Keratinocyte (primary cell): ENCODE data around the gene UBA6. TPM values are rescaled to one million over a fixed set of nuclear protein-coding genes. Genes with fewer than 3 reads are reported as not detected.

ENCODE experiments used
- DNase-seq: peaks from one replicate; pipeline ENCODE4 v3.0.0-alpha.2; 2011; ENCODE audit warnings: low read depth, missing footprints, low spot score
- FAIRE-seq: peaks from 2 replicates; lab custom pipeline; 2011; peaks lifted over from hg19 to GRCh38; lab: Jason Lieb, UNC
- H2AFZ ChIP-seq: 2 replicates; pipeline ENCODE4 v1.6.0; 2012; ENCODE audit warnings: low read length, control low read depth, inconsistent platforms; ENCODE audit not compliant: control insufficient read depth
- H3K27ac ChIP-seq: 2 replicates; pipeline ENCODE4 v1.5.1; 2011; ENCODE audit warnings: low read length; ENCODE audit not compliant: control insufficient read depth, insufficient read depth
- H3K27me3 ChIP-seq: 3 replicates; pipeline ENCODE4 v1.6.0; 2011; ENCODE audit warnings: low read length; ENCODE audit not compliant: control insufficient read depth, insufficient read depth; ENCODE audit errors: extremely low read depth
- H3K36me3 ChIP-seq, 2 experiments: 2 replicates in 1 of 2; 3 replicates in 1 of 2; pipeline ENCODE4 v1.5.1; 2011; ENCODE audit warnings: low read length in 2 of 2, mild to moderate bottlenecking in 1 of 2; ENCODE audit not compliant: control insufficient read depth in 2 of 2, insufficient read depth in 2 of 2; ENCODE audit errors: extremely low read depth in 1 of 2
- H3K4me1 ChIP-seq: 3 replicates; pipeline ENCODE4 v1.5.1; 2011; ENCODE audit warnings: low read length; ENCODE audit not compliant: control insufficient read depth, insufficient read depth; ENCODE audit errors: extremely low read depth
- H3K4me2 ChIP-seq: 3 replicates; pipeline ENCODE4 v1.6.0; 2011; ENCODE audit warnings: low read depth, low read length; ENCODE audit not compliant: control insufficient read depth, insufficient read depth; ENCODE audit errors: extremely low read depth
- H3K4me3 ChIP-seq, 3 experiments: fragments of 200-600 bp in 1 of 3; sonication (generic) in 1 of 3; 2 replicates in 2 of 3; 3 replicates in 1 of 3; pipeline ENCODE4 v1.5.1; 2011 to 2016; ENCODE audit warnings: low read length in 3 of 3, mild to moderate bottlenecking in 3 of 3, control low read depth in 2 of 3, inconsistent platforms in 1 of 3, low read depth in 1 of 3, mixed read lengths in 1 of 3, mixed run types in 1 of 3, moderate library complexity in 1 of 3; ENCODE audit not compliant: control insufficient read depth in 2 of 3, insufficient read depth in 2 of 3; ENCODE audit errors: extremely low read depth in 1 of 3
- H3K79me2 ChIP-seq: 2 replicates; pipeline ENCODE4 v1.6.0; 2012; ENCODE audit warnings: low read length; ENCODE audit not compliant: control insufficient read depth, insufficient read depth
- H3K9ac ChIP-seq: 3 replicates; pipeline ENCODE4 v1.6.0; 2011; ENCODE audit warnings: low read length; ENCODE audit not compliant: control insufficient read depth, insufficient read depth; ENCODE audit errors: extremely low read depth
- H3K9me1 ChIP-seq: 3 replicates; pipeline ENCODE4 v1.6.0; 2011; ENCODE audit warnings: low read length; ENCODE audit not compliant: control insufficient read depth, insufficient read depth; ENCODE audit errors: extremely low read depth
- H3K9me3 ChIP-seq: 2 replicates; pipeline ENCODE4 v1.5.1; 2012; ENCODE audit warnings: low read depth, low read length; ENCODE audit not compliant: control insufficient read depth
- H4K20me1 ChIP-seq: 3 replicates; pipeline ENCODE4 v1.6.0; 2011; ENCODE audit warnings: low read length; ENCODE audit not compliant: control insufficient read depth, insufficient read depth; ENCODE audit errors: extremely low read depth
- EZH2 ChIP-seq: IDR thresholded peaks from one replicate; pipeline ENCODE4 v1.6.1; 2012; ENCODE audit warnings: inconsistent platforms, mild to moderate bottlenecking, low read length, moderate library complexity
- dilution Hi-C: fragments of 300-500 bp; cut with MboI; formaldehyde crosslinking; loops from one replicate; pipeline ENCODE4 v1.7.0; 2020; ENCODE audit warnings: low sequenced_read_pairs; ENCODE audit not compliant: extremely low pct_ligation_motif_present
- polyA plus RNA-seq, 5 experiments: library from polyadenylated mRNA; depleted of rRNA in 3 of 5; stranded (reverse) in 3 of 5; stranded (forward) in 1 of 5; unstranded in 1 of 5; fragments of >200 nt; gene quantifications; 1 replicate in 1 of 5; 2 replicates in 3 of 5; 3 replicates in 1 of 5; pipeline versions ENCODE4 v1.2.1 to v1.2.3, GENCODE V29; 2011 to 2012; ENCODE audit warnings: missing spikeins in 2 of 5, low read depth in 1 of 5, low replicate concordance in 1 of 5
- TF ChIP-seq, protein P1 (sequence below), 3 experiments: IDR thresholded peaks in 1 of 3; conservative IDR thresholded peaks in 1 of 3; optimal IDR thresholded peaks in 1 of 3; 2 replicates in 2 of 3; 3 replicates in 1 of 3; pipeline versions ENCODE3 to v1.5.1; 2011; ENCODE audit warnings: low read length in 3 of 3, mild to moderate bottlenecking in 3 of 3, moderate library complexity in 2 of 3, control low read depth in 1 of 3, inconsistent platforms in 1 of 3; ENCODE audit not compliant: insufficient read depth in 2 of 3; ENCODE audit errors: extremely low read depth in 1 of 3

The UBA6 gene
- polyA plus RNA-seq, 1 donor (not counting 4 experiments of a cell fraction or from before 2014, with no cell fraction given): 221 TPM

DNA sequence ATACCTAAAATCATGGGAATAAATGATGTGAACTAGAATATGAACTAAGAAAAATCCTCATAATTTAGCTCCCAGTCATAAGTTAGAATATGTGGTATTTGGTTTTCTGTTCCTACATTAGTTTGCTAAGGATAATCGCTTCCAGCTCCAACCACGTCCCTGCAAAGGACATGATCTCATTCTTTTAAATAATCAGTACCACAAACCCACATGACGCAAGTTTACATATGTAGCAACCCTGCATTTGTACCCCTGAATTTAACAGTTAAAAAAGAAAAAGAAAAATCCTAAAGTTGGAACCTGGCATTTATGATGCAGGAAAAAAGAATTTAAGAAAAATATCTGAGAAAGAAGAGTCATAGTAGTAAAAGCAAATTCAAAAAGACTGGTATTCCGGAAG, 13.3 kb downstream of the UBA6 start:
- Histone ChIP-seq H3K9me3 (no peaks in the 10 kb centered on the region), H3K4me3 (no peak overlapping the region), H2AFZ (no peak overlapping the region), H3K36me3 (peaks cover 9 to 11% of the 10 kb centered on the region in 2 experiments), H3K27ac (no peak overlapping the region), H3K9ac (no peak overlapping the region), H3K4me2 (no peak overlapping the region), H4K20me1 (no peaks in the 10 kb centered on the region), H3K79me2 (peaks cover 74% of the 10 kb centered on the region), H3K9me1 (no peaks in the 10 kb centered on the region), H3K4me1 (peaks cover 27% of the 10 kb centered on the region), H3K27me3 (no peaks in the 10 kb centered on the region)
- FAIRE-seq (no peak), DNase-seq (no peak)
- dilution Hi-C loops: no loop called here
- TF ChIP-seq EZH2: no peak
- TF ChIP-seq, protein P1, sequence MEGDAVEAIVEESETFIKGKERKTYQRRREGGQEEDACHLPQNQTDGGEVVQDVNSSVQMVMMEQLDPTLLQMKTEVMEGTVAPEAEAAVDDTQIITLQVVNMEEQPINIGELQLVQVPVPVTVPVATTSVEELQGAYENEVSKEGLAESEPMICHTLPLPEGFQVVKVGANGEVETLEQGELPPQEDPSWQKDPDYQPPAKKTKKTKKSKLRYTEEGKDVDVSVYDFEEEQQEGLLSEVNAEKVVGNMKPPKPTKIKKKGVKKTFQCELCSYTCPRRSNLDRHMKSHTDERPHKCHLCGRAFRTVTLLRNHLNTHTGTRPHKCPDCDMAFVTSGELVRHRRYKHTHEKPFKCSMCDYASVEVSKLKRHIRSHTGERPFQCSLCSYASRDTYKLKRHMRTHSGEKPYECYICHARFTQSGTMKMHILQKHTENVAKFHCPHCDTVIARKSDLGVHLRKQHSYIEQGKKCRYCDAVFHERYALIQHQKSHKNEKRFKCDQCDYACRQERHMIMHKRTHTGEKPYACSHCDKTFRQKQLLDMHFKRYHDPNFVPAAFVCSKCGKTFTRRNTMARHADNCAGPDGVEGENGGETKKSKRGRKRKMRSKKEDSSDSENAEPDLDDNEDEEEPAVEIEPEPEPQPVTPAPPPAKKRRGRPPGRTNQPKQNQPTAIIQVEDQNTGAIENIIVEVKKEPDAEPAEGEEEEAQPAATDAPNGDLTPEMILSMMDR (optimal IDR thresholded peaks at IDR 0.05 in 1 of 3, IDR thresholded peaks at IDR 0.05 in 1 of 3, conservative IDR thresholded peaks at IDR 0.05 in 1 of 3; ENCODE audit: extremely low read depth in 1 of 3, insufficient read depth in 2 of 3, low read length in 3 of 3): no peak

DNA sequence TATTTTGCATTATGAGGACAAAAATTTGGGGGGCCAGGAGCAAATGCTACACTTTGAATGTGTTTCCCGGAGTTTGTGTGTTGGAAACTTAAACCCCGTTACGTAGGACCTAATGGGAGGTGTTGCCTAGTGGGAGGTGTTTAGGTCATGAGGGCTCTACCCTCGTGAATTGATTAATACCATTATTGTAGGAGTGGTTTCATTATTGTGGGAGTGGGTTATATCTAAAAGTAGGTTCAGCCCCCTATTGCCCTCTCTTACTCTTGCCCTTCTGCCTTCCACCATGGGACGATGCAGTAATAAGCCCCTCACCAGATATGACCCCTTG, 15.5 kb downstream of the UBA6 start:
- no peaks in the 10 kb centered on the region for H3K27me3 ChIP-seq
- H3K36me3 ChIP-seq: peaks cover 2 to 5% of the 10 kb centered on the region in 2 experiments
- H3K9me1 ChIP-seq: no peaks in the 10 kb centered on the region
- H3K9me3 ChIP-seq: no peaks in the 10 kb centered on the region
- H3K79me2 ChIP-seq: peaks cover 55% of the 10 kb centered on the region
- no peak for DNase-seq
- no peak overlapping the region for H3K4me3 ChIP-seq
- FAIRE-seq: no peak
- H3K27ac ChIP-seq: peak overlapping the region; percentile 69
- no peaks in the 10 kb centered on the region for H4K20me1 ChIP-seq
- H3K4me2 ChIP-seq: peak overlapping the region; percentile 34
- peaks cover 45% of the 10 kb centered on the region for H3K4me1 ChIP-seq
- no peak overlapping the region for H2AFZ ChIP-seq
- no peak for TF ChIP-seq EZH2
- TF ChIP-seq, protein P1 (optimal IDR thresholded peaks at IDR 0.05 in 1 of 3, IDR thresholded peaks at IDR 0.05 in 1 of 3, conservative IDR thresholded peaks at IDR 0.05 in 1 of 3; ENCODE audit: extremely low read depth in 1 of 3, insufficient read depth in 2 of 3, low read length in 3 of 3): no peak
- H3K9ac ChIP-seq: no peak overlapping the region
- dilution Hi-C loops: no loop called here
